GM18861 (cell line): ENCODE results near the gene GNPTG.

Source experiments
- ATAC-seq: cut with Tn5 transposase; IDR thresholded peaks from one replicate; pipeline ENCODE4 v1.9.1; 2021; ENCODE audit not compliant: unreplicated experiment

Gene GNPTG

DNA sequence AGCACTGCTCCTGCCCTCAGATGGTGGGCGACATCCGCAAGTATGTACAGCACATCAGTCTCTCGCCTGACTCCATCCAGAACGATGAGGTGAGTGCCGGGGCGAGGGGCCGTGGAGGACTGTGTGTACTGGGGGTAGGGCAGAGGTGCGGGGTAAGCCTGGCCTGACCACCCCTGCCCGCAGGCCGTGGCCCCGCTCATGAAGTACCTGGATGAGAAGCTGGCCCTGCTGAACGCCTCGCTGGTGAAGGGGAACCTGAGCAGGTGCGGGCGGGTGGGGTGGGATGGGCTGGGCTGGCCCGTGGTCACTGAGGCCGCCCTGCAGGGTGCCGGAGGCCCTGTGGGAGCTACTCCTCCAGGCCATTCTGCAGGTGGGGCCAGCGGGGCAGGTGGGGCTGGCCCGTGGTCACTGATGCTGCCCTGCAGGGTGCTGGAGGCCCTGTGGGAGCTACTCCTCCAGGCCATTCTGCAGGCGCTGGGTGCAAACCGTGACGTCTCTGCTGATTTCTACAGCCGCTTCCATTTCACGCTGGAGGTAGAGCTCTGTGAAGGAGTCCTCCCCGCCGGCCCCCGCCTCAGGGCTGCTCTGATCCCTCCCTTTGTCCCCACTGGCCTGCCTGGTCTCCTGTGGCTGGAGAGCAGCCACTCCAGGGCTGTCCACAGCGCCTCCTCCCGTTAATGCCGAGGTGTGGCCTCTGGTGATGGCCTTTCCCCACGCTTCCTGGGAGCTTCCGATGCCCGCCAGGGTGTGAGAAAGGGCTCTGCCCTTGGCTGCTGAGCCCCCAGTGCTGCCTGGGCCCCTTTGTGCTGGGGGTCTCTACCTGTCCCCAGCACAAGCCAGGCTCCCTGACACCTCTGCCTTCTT lies 5.1 kb upstream of the GNPTG start:
- no peak for ATAC-seq

DNA sequence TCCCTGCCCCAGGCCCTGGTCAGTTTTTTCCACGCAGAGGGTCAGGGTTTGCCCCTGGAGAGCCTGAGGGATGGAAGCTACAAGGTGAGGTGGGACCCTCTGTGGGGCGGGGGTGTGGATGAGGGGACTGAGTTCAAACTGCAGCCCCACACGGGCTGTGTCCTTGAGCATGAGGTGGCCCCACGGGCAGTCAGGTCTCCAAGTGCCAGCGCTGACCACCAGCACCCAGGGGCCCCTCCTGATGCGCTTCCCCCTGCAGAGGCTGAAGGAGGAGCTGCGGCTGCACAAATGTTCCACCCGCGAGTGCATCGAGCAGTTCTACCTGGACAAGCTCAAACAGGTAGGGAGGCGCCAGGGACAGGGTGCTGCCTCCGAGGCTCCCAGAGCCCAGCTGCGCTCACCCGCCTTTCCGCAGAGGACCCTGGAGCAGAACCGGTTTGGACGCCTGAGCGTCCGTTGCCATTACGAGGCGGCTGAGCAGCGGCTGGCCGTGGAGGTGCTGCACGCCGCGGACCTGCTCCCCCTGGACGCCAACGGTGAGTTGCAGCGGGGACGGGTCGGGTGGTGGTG lies 4.4 kb upstream of the GNPTG start:
- ATAC-seq, result no peak

GRCh38 chr16:1347962-1348361 lies 3.8 kb upstream of the GNPTG start:
- ATAC-seq, result no peak

GRCh38 chr16:1348441-1348840 lies 3.3 kb upstream of the GNPTG start:
- ATAC-seq, result no peak

- no peak for ATAC-seq
Observed at GRCh38 chr16:1348926-1349325, 2.8 kb upstream of the GNPTG start.

DNA sequence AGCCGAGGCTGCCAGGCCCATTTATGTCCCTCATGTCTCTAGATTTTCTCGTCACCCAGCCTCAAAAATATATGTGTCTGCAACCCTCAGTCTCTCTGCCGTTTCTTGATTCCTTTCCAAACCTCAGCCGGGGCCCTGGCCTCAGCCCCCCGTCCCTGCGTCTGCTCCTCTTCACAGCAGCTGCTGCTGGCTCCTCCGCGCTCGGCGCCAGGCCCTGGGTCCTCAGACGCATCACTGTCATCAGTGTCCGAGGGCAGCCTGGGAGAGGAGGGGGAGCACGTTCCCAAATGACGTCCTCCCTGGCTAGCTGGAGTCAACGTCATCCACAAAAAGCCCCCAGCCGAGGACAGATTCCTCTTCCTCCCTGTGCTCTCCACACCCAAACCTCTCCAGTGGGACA lies 2.4 kb upstream of the GNPTG start:
- ATAC-seq, result no peak

GRCh38 chr16:1349951-1350350 lies 1.8 kb upstream of the GNPTG start:
- no peak for ATAC-seq

DNA sequence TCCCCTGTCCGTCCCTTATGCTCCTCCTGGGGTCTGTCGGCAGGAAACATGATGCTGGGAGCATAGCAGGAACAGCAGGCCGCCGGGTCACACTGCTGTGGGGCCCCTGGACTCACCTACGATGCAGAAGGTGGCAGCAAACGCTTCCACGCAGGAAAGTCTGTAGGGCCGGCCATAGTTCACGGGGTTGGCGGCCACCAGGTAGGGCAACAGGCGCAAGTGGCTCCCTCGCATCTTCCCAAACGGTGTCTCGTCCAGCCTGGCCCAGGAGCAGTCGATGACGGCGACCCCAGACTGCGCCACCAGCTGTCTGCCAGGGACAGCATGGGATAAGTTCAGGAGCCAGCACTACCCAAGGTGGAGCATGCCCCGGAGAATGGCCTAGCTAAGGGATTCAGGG lies 1.0 kb upstream of the GNPTG start:
- ATAC-seq, result no peak

GRCh38 chr16:1351215-1351581 lies 533 bp upstream of the GNPTG start:
- peak; percentile 5 for ATAC-seq

DNA sequence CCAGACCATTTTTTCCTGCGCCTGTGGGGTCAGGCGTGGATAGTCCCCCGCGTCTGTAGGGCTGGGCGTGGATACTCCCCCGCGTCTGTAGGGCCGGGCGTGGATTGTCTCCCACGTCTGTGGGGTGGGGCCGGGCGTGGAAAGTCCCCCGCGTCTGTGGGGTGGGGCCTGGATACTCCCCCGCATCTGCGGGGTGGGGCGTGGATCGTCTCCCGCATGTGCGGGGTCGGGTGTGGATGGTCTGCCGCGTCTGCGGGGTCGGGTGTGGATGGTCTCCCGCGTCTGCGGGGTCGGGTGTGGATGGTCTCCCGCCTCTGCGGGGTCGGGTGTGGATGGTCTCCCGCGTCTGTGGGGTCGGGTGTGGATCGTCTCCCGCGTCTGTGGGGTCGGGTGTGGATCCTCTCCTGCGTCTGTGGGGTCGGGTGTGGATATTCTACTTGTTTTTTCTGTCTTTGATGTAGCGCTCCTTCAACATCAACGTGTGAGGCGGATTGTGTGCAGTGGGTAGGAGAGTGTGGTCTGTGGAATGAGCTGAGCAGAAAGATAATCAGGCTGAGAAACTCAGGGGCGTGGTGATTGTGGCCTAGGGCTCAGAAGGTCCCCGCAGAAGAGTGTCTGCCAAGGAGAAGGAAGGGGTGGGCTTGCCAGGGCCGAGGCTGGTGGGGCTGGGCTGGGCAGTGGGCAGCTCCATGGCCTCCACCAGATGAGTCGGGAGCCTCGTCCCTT lies 3.2 kb downstream of the GNPTG start:
- ATAC-seq, result no peak

- no peak for ATAC-seq
Observed at GRCh38 chr16:1355591-1355990, 3.9 kb downstream of the GNPTG start.

- ATAC-seq, result no peak
Observed at GRCh38 chr16:1356061-1356900, 4.5 kb downstream of the GNPTG start.

DNA sequence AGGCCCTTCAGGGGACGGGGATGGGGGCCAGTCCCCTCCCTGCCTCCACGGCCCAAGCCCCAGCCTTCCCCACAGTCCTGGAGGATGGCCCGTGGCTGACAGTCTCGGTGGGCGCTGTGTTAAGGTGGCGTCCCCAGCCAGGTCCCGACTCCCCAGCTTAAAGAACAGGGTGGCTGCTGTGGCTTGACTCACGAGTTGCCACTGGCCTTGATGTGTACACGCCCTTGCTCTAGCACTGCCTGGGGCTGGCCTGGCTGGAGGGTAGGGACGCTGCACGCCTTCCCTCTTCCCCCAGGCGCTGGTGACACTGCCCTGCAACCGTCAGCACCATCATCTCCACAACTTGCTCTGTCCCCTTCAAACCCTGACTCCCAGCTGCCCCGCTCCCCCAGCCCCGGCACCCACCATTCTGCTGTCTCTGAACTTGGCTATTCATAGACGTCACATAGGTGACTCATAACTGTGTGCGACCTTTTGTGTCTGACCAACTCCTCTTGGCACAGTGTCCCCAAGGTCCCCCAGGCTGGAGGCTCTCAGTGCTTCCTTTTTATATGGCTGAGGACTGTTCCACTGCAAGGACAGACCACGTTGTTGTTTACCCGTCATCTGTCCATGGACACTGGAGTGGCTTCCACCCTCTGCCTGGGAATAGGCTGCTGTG lies 6.3 kb downstream of the GNPTG start:
- ATAC-seq, result no peak

DNA sequence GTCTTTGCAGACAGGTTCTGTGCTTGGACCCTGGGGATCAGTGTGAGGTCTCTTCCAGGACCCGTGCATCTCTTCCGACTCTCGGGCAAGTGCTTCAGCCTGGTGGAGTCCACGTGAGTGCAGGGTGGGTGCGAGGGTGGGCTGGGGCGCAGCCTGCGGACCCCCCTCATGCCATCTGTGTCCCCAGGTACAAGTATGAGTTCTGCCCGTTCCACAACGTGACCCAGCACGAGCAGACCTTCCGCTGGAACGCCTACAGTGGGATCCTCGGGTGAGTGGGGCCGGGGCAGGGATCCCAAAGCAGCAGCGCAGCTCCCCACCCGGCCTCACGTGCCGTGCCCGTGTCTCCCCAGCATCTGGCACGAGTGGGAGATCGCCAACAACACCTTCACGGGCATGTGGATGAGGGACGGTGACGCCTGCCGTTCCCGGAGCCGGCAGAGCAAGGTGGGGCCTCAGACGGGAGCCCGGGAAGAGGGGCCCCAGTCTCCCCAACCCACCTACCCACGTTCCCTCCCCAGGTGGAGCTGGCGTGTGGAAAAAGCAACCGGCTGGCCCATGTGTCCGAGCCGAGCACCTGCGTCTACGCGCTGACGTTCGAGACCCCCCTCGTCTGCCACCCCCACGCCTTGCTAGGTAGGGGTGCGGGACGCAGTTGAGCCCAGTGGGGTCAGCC lies 10.1 kb downstream of the GNPTG start:
- ATAC-seq, result no peak

DNA sequence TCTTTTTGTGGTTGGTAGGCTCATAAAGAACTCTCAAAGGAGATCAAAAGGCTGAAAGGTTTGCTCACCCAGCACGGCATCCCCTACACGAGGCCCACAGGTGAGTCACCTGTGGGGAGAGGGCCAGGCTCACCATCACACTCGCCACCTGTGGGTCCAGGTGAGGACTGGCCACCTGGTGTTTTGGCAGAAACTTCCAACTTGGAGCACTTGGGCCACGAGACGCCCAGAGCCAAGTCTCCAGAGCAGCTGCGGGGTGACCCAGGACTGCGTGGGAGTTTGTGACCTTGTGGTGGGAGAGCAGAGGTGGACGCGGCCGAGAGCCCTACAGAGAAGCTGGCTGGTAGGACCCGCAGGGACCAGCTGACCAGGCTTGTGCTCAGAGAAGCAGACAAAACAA lies 11.1 kb downstream of the GNPTG start:
- ATAC-seq, result no peak

GRCh38 chr16:1363501-1364041 lies 11.8 kb downstream of the GNPTG start:
- no peak for ATAC-seq

DNA sequence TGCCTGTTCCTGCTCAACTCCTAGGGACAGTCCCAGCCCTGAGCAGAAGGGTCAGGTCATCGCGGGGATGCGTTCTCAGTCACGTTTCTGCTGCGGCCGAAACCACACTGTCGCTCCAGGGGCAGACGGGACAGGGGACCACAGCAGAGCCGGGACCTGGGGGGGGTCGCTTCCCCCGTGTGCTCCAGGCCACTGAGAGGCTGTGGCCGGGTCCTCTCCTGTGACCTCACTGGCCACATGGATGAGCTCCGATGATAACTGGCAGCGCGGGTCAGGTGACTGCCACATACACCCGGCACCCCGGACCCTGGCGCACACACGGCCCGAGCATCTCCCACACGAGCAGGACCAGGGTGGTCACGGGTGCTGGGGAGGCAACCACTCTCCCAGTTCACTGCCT lies 12.8 kb downstream of the GNPTG start:
- ATAC-seq, result no peak

GRCh38 chr16:1366060-1366711 lies 14.5 kb downstream of the GNPTG start:
- no peak for ATAC-seq

DNA sequence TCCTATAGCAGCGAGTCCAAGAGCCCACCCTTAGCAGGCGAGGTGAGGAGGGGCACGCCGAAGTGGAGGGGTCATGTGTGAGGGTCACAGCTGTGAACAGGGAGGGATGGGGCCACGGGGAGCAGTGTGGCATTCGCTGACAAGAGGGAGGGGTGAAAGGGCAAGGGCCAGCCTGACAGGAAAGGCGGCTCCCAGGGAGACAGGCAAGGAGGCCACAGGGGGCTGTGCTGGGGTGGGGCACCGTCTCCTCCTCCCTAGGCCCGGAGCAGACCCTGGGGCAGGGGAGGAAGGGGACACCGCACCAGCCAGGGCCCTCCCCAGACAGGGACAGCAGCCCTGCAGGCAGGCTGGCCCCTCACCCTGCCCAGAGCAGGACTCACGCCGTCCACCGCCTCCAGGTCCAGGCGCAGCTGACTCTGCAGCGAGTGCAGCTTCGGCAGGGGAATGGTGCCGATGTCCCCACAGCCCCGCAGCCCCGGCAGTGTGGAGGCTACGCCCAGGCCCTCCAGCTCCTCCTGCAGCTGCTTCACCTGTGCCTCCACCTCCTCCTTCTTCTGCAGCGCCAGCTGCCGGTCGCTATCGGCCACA lies 15.1 kb downstream of the GNPTG start:
- ATAC-seq, result no peak
